B cell (primary cell): ENCODE data around the gene RNASE7. TPM values are rescaled to one million over a fixed set of nuclear protein-coding genes. Genes with fewer than 3 reads are reported as not detected.

ENCODE experiments used
- ATAC-seq: fragments of 200-7000 bp; cut with Tn5 transposase; one replicate; pipeline ENCODE4 v1.10.0; 2021; ENCODE audit warnings: low read depth, mild to moderate bottlenecking, moderate number of reproducible peaks, moderate library complexity
- CTCF ChIA-PET: fragments of 350-600 bp; sonication (Branson Sonifier 250); formaldehyde crosslinking; loops from one replicate; lab custom pipeline; 2021; ENCODE audit warnings: antibody characterized with exemption, inconsistent platforms; lab: Charles Lee
- POLR2A ChIA-PET: fragments of 350-600 bp; sonication (Branson Sonifier 250); formaldehyde crosslinking; loops from one replicate; lab custom pipeline; 2021; ENCODE audit warnings: antibody characterized with exemption; lab: Charles Lee
- DNase-seq: peaks from one replicate; pipeline ENCODE4 v3.0.0; 2013
- H2AFZ ChIP-seq: 2 replicates; pipeline ENCODE4 v1.6.1; 2012; ENCODE audit warnings: mild to moderate bottlenecking, low read depth, low read length; ENCODE audit not compliant: insufficient read depth, poor library complexity, severe bottlenecking
- H3K27ac ChIP-seq, 2 donors: 1 replicate in 1 of 2; 2 replicates in 1 of 2; pipeline ENCODE4 v1.5.1; 2012 to 2013; ENCODE audit warnings: low read length in 2 of 2, mild to moderate bottlenecking in 2 of 2, moderate library complexity in 1 of 2
- H3K27me3 ChIP-seq, 4 experiments: fragments of 200-600 bp in 1 of 4; sonication (generic) in 1 of 4; replicated peaks in 1 of 4; 1 replicate in 2 of 4; 2 replicates in 2 of 4; pipeline versions ENCODE4 v1.6.1 to v1.7.0; 2013 to 2016; ENCODE audit warnings: low read length in 3 of 4, mild to moderate bottlenecking in 2 of 4, mixed read lengths in 1 of 4, moderate library complexity in 1 of 4; ENCODE audit not compliant: insufficient read depth in 4 of 4, control insufficient read depth in 3 of 4; ENCODE audit errors: control extremely low read depth in 1 of 4
- H3K36me3 ChIP-seq, 2 experiments: replicated peaks in 1 of 2; 1 replicate in 1 of 2; 2 replicates in 1 of 2; pipeline versions ENCODE4 v1.6.1 to v1.7.1; 2013; ENCODE audit warnings: low read length in 1 of 2; ENCODE audit not compliant: insufficient read depth in 2 of 2, control insufficient read depth in 1 of 2; ENCODE audit errors: control extremely low read depth in 1 of 2, extremely low read depth in 1 of 2
- H3K4me1 ChIP-seq, 2 donors: fragments of 200-600 bp in 1 of 2; sonication (generic) in 1 of 2; 1 replicate in 1 of 2; 2 replicates in 1 of 2; pipeline versions ENCODE4 v1.5.1 to v1.6.1; 2013 to 2017; ENCODE audit warnings: low read length in 2 of 2; ENCODE audit not compliant: control insufficient read depth in 2 of 2, insufficient read depth in 2 of 2
- H3K4me2 ChIP-seq: replicated peaks from 2 replicates; pipeline ENCODE3; 2012; ENCODE audit warnings: mild to moderate bottlenecking, low read depth, low read length; ENCODE audit not compliant: poor library complexity, severe bottlenecking
- H3K4me3 ChIP-seq, 5 experiments: fragments of 200-600 bp in 1 of 5; sonication (generic) in 1 of 5; 1 replicate in 3 of 5; 2 replicates in 2 of 5; pipeline versions ENCODE4 v1.5.1 to v1.7.0; 2011 to 2016; ENCODE audit warnings: low read length in 4 of 5, mild to moderate bottlenecking in 4 of 5, low read depth in 2 of 5, control low read depth in 1 of 5, moderate library complexity in 1 of 5; ENCODE audit not compliant: insufficient read depth in 1 of 5; ENCODE audit errors: control extremely low read depth in 1 of 5, extremely low read depth in 1 of 5
- H3K79me2 ChIP-seq: fragments of 200-600 bp; sonication (generic); one replicate; pipeline ENCODE4 v1.6.0; 2016; ENCODE audit warnings: low read length; ENCODE audit not compliant: control insufficient read depth, insufficient read depth
- H3K9ac ChIP-seq: fragments of 200-600 bp; sonication (generic); 2 replicates; pipeline ENCODE4 v1.6.1; 2017; ENCODE audit warnings: mild to moderate bottlenecking, low read length, moderate library complexity
- H3K9me3 ChIP-seq, 3 donors: one replicate each; pipeline versions ENCODE4 v1.6.1 to v1.7.1; 2013; ENCODE audit warnings: low read length in 2 of 3; ENCODE audit not compliant: control insufficient read depth in 2 of 3, insufficient read depth in 1 of 3; ENCODE audit errors: control extremely low read depth in 1 of 3
- H4K20me1 ChIP-seq: 2 replicates; pipeline ENCODE4 v1.6.0; 2012; ENCODE audit warnings: mild to moderate bottlenecking, low read length; ENCODE audit not compliant: insufficient read depth, control insufficient read depth, poor library complexity, severe bottlenecking
- H3K27ac Mint-ChIP-seq: one replicate; pipeline ENCODE4 v1.8.0; 2021; ENCODE audit warnings: mixed read lengths
- H3K27me3 Mint-ChIP-seq: one replicate; pipeline ENCODE4 v1.8.0; 2021; ENCODE audit warnings: mixed read lengths
- H3K4me1 Mint-ChIP-seq: one replicate; pipeline ENCODE4 v1.8.0; 2021; ENCODE audit warnings: mixed read lengths
- H3K4me3 Mint-ChIP-seq: one replicate; pipeline ENCODE4 v1.8.0; 2021; ENCODE audit warnings: mixed read lengths
- H3K9me3 Mint-ChIP-seq: one replicate; pipeline ENCODE4 v1.8.0; 2022; ENCODE audit warnings: mixed read lengths; ENCODE audit not compliant: insufficient read depth
- EZH2 ChIP-seq: IDR thresholded peaks from 2 replicates; pipeline ENCODE4 v1.6.1; 2012; ENCODE audit warnings: borderline replicate concordance, low read depth, mild to moderate bottlenecking, moderate library complexity, low read length; ENCODE audit not compliant: insufficient read depth, poor library complexity, severe bottlenecking
- WGBS: methylation state at CpG from one replicate; pipeline ENCODE4 v1.1.5; 2013; ENCODE audit warnings: missing lambda C conversion rate; ENCODE audit not compliant: insufficient coverage; 5-methylcytosine and 5-hydroxymethylcytosine counted together
- intact Hi-C: fragments of 100-400 bp; cut with micrococcal nuclease; formaldehyde crosslinking; loops from one replicate; pipeline ENCODE4 v1.10.0; 2022
- polyA plus RNA-seq: library from polyadenylated mRNA; depleted of rRNA; stranded (reverse); fragments of >200 nt; gene quantifications from 2 replicates; pipeline ENCODE4 v1.2.3, GENCODE V29; 2012
- total RNA-seq, 2 donors: library from RNA; stranded (reverse); fragments of 120-200 nt in 1 of 2; gene quantifications; 1 replicate in 1 of 2; 2 replicates in 1 of 2; pipeline versions ENCODE4 v1.2.3 to v1.2.4, GENCODE V29; 2013 to 2022
- TF ChIP-seq, protein P1 (sequence below): fragments of 200-600 bp; IDR thresholded peaks from one replicate; pipeline ENCODE4 v1.8.0; 2022; ENCODE audit warnings: antibody characterized with exemption, mild to moderate bottlenecking

The RNASE7 gene
- total and polyA plus RNA-seq, 2 donors (not counting 1 experiment from before 2014, with no cell fraction given): not detected

GRCh38 chr14:21030531-21030930, 11.6 kb upstream of the RNASE7 start:
- Histone ChIP-seq H3K4me3 (no peak overlapping the region), H3K27me3 (peaks cover 0 to 15% (median 0%) of the 10 kb centered on the region in 4 experiments), H3K4me1 (peaks cover 0 to 4% of the 10 kb centered on the region in 2 donors), H3K4me2 (no peak overlapping the region), H3K9me3 (no peaks in the 10 kb centered on the region), H3K9ac (no peak overlapping the region), H3K36me3 (no peaks in the 10 kb centered on the region), H4K20me1 (no peaks in the 10 kb centered on the region), H3K27ac (no peak overlapping the region), H3K79me2 (no peaks in the 10 kb centered on the region), H2AFZ (no peak overlapping the region)
- Mint-ChIP-seq H3K27ac (no peak overlapping the region), H3K9me3 (no peaks in the 10 kb centered on the region), H3K4me1 (no peaks in the 10 kb centered on the region), H3K4me3 (no peak overlapping the region), H3K27me3 (peaks cover 15% of the 10 kb centered on the region)
- CTCF ChIA-PET: interaction anchor here (1.4 to 2.3 kb wide), 4 partner anchors 9 to 16 kb away, joined by 4 to 12 read pairs (median 6); no protein-coding TSS in a partner anchor
- TF ChIP-seq, protein P1, sequence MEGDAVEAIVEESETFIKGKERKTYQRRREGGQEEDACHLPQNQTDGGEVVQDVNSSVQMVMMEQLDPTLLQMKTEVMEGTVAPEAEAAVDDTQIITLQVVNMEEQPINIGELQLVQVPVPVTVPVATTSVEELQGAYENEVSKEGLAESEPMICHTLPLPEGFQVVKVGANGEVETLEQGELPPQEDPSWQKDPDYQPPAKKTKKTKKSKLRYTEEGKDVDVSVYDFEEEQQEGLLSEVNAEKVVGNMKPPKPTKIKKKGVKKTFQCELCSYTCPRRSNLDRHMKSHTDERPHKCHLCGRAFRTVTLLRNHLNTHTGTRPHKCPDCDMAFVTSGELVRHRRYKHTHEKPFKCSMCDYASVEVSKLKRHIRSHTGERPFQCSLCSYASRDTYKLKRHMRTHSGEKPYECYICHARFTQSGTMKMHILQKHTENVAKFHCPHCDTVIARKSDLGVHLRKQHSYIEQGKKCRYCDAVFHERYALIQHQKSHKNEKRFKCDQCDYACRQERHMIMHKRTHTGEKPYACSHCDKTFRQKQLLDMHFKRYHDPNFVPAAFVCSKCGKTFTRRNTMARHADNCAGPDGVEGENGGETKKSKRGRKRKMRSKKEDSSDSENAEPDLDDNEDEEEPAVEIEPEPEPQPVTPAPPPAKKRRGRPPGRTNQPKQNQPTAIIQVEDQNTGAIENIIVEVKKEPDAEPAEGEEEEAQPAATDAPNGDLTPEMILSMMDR: no peak
- no peak for TF ChIP-seq EZH2
- no peak for ATAC-seq
- no peak for DNase-seq
- intact Hi-C loops: no loop called here
- 85% methylated on average over 12 of the region's 12 CpGs for WGBS
- POLR2A ChIA-PET: no interaction called here

- Histone ChIP-seq H3K4me3 (no peak overlapping the region), H3K9me3 (no peaks in the 10 kb centered on the region), H3K4me1 (no peaks in the 10 kb centered on the region), H3K79me2 (no peaks in the 10 kb centered on the region), H3K27me3 (peaks cover 0 to 15% (median 0%) of the 10 kb centered on the region in 4 experiments), H3K36me3 (no peaks in the 10 kb centered on the region), H3K4me2 (no peak overlapping the region), H3K9ac (no peak overlapping the region), H2AFZ (no peak overlapping the region), H3K27ac (no peak overlapping the region), H4K20me1 (no peaks in the 10 kb centered on the region)
- 94% methylated on average over 3 of the region's 5 CpGs for WGBS
- H3K9me3 Mint-ChIP-seq: no peaks in the 10 kb centered on the region
- ChIA-PET POLR2A (no interaction called here), CTCF (interaction anchor here (0.7 to 6.9 kb wide), 7 partner anchors 8 to 72 kb away, joined by 3 to 87 read pairs (median 4); no protein-coding TSS in a partner anchor)
- H3K27ac Mint-ChIP-seq: no peak overlapping the region
- ATAC-seq (no peak), DNase-seq (no peak)
- peaks cover 23% of the 10 kb centered on the region for H3K27me3 Mint-ChIP-seq
- TF ChIP-seq, protein P1: no peak
- no peak for TF ChIP-seq EZH2
- no peak overlapping the region for H3K4me3 Mint-ChIP-seq
- no peaks in the 10 kb centered on the region for H3K4me1 Mint-ChIP-seq
- intact Hi-C loops: no loop called here
Observed at GRCh38 chr14:21032326-21033132, 9.6 kb upstream of the RNASE7 start.
